ENCODE results near the gene PLAC1.

Gene PLAC1

DNA sequence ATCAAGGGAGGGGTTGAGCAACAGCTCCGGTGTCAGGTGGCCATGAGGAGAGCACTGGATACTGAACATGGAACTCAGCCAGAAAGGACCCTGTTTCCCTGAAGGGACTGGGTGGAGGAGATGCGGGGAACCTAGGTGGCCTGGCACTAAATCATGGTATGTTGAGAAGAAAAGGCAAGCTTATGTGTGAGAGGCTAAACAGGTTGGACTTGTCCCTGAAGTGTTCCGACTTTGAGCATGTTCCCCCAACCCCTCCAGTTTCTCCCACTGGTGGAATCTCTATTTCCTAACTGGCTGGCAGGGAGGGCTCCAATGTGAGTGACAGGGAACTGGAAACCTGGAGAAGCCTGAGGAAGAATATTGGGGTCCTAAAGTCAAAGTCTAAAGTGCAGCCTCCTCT lies 69.5 kb downstream of the PLAC1 start:
- no peak for DNase-seq (ENCODE audit: low read depth)

DNA sequence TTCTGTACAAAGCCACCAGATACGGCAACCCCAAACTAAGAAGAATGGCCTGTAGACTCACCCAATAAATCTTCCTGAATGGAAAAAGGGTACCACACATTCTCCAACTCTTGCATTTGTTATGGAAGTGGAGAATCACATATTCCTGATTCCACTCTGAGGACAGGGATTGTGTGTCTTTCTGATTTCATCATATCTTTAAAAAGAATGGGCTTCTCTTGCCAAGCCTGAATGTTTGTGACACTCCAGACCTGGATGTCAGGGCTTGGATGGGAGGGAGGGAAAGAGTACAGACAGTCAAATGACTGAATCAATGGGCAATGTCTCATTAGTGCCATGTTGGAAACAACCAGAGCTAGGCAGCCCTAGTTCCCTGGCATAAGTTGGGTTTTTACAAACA lies 77.4 kb downstream of the PLAC1 start:
- no peak for DNase-seq (ENCODE audit: low read depth)

DNA sequence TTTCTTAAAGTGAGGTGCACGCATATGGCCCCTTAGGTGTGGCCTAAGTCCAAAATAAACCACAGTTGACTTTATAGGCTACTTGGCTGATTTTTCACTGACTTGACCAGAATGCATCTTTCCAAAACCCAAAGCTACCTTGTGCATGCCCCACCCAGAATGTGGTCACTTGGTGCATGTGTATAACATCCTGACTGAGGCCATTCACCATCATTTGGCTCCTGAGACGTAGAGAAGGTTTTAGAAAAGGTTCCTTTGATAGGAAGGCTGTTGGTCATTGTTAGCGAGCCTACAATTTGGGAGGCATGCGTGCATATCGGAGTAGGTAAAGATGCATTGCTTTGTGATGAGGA lies 84.6 kb downstream of the PLAC1 start:
- no peak for DNase-seq (ENCODE audit: low read depth)

GRCh38 chrX:134572816-134573682 lies 85.2 kb downstream of the PLAC1 start:
- DNase-seq (ENCODE audit: low read depth), result no peak

- no peak for DNase-seq (ENCODE audit: low read depth)
Observed at GRCh38 chrX:134571796-134572195, 86.5 kb downstream of the PLAC1 start.

DNA sequence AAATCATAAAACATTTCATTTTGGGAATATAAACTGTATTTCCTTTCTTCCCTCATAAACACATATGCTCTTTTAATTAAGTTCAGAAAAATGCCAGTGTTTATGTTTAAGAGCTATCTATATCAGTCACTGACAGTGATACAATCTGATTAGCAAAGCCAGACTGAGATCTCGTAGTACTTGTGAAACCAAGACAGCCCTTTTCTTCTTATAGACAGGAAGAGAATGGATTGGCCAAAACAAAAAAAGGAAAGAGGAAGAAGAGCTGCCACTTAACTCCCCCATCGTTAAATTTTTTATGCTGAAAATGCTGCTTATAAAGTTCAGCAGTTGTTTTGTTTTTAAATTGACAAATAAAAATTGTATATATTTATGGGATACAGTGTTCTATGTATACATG lies 87.4 kb downstream of the PLAC1 start:
- no peak for DNase-seq (ENCODE audit: low read depth)

DNA sequence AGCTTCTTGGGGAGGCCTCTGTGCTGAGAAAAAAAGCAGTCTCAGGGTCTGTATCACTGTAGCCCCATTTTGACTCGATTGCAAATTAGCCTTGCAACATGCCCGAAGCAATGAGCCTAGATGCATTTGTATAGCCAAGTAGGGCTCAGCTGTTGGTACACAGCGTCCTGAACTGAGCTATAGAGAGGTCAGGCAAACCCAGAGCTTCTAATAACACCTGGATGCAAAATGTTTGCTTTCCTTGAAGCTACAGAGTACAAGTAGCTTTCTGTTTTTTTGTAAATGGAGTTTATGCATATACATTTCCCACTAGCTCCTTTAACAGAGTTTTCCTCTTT lies 87.8 kb downstream of the PLAC1 start:
- no peak for DNase-seq (ENCODE audit: low read depth)

DNA sequence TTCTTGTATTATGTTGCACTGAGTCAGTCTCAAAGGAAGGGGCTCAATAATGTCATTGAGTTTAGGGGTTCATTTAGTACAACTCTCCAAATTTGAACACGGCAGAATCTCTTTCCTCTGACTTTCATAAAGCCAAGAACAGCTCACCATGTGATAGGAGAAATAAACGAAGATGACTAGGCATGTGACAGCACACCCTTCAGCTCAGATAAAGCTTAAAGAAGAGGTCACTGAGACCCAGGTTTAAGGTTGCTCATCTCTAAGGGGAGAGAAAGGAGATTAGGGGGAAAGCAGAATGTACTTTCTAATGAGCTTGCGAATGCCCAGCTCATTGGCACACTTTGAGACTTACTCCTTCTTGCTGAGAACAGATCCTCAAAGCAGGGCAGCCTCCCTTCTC lies 89.0 kb downstream of the PLAC1 start:
- DNase-seq (ENCODE audit: low read depth), result no peak

GRCh38 chrX:134568285-134569016 lies 89.8 kb downstream of the PLAC1 start:
- DNase-seq (ENCODE audit: low read depth), result no peak

DNA sequence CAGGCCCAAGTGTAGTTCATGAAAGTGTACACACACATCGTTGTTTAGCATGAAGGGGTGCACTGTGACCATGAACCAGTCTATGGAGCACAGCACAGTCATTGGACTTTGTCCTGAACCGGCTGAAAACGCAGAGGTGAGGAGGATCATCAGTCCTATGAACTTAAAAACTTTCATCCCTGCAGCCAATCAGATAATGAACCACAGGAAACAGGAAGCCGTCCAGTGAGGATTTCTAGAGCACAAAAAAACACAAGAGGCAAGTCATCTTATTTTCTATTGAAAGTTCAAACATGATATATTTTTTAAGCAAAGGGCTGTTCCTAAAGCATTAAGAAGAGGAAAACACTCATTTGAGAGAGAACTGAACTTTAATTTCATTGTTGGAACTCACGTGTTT lies 91.8 kb downstream of the PLAC1 start:
- no peak for DNase-seq (ENCODE audit: low read depth)

DNA sequence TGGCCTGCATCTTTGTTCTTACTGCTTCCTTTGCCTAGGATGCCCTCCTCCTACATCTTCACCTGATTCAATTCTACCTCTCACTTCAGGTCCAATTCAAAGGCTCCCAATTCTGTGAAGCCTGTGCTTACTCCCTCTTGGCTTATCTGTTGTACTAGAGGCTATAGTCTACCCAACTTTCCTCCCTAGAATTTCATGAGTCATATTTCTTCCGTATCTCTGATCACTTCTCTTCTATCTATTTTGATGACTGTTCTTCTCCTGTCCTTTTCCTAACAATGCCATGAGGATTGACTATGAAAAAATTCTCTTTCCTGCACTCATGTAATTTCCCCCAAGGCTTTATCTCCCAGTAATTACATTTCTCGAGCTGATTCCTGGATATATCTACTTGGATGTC lies 96.3 kb downstream of the PLAC1 start:
- no peak for DNase-seq (ENCODE audit: low read depth)

DNA sequence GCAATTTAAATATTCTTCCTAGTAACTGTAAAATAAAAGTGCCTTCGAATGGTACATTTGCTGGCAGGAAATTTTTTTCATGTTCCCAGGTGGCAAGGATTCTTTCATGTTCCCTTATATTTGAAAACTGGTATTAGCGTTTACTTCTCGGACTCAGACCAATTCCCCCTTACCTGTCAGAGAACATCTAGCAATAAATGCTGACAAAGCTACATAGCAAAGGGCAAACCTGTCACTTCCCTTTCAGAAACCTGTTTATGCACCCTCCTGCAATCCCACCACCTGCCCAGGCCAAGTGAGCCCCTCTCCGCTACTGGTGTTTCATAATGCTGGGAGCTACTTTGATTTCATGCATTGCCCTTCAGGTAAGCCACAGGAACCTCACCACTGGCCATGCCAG lies 100.1 kb downstream of the PLAC1 start:
- no peak for DNase-seq (ENCODE audit: low read depth)

DNA sequence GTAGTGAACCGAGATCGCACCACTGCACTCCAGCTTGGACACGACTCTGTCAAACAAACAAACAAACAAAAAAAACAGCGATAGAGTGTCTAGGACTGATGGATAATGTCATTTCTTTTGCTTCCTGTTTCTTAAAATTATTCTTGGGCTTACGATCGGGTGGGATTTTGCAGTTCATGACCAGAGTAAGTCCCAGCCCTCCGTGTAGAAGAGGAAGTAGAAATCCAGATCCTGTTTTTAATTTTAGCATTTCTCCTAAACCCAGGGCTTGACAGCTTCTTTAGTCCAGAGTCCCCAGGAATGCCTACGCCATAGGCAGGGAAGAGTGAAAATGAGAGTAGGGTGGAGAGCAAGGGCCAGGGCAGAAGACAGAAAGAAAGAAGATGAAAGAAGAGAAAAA lies 104.0 kb downstream of the PLAC1 start:
- DNase-seq (ENCODE audit: low read depth), result no peak

GRCh38 chrX:134552351-134552750 lies 105.9 kb downstream of the PLAC1 start:
- no peak for DNase-seq (ENCODE audit: low read depth)

GRCh38 chrX:134551376-134552048 lies 106.8 kb downstream of the PLAC1 start:
- DNase-seq (ENCODE audit: low read depth), result no peak

DNA sequence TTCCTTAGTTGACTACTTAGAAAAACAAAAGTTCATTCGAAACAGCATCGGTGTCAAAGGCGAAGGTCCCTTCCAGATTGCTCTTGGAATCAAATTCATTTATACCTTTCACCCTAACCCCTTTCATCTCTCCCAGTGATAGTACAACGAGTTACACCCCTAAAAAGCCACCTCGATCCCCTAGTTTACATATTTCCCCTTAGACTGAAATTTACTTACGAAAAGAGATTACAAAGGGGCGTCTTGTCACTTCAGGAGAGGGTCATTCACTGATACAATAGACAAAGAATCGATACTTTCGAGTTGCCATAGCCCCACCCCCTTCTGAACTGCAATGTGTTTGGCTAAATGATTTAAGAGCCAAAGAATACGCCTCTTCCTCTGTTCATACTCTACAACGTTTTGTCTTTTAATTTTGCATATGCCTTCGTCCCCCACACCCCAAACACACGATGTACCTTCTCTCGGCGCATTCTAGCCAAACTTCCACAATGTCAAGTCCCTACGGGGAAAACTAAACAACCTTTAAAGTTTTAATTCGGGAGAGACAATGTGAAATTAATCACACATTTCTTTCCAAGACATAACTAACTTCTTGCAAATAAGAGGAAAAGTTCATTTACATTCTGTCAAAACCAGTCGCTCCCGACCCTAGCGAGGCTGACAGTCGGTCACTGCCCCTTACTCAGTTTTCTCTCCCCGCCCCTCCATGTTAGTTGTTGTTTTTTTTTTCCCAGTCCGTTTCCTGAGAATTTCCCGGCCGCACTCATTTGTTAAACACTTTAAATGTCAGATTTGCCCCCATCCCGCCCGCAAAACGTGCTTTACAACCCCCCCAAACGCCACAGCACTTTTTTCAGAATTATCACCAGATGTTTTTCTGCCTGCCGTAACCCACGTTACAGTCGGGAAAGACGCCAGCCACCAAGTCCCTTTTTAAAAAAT lies 109.7 kb downstream of the PLAC1 start:
- no peak for DNase-seq (ENCODE audit: low read depth)

DNA sequence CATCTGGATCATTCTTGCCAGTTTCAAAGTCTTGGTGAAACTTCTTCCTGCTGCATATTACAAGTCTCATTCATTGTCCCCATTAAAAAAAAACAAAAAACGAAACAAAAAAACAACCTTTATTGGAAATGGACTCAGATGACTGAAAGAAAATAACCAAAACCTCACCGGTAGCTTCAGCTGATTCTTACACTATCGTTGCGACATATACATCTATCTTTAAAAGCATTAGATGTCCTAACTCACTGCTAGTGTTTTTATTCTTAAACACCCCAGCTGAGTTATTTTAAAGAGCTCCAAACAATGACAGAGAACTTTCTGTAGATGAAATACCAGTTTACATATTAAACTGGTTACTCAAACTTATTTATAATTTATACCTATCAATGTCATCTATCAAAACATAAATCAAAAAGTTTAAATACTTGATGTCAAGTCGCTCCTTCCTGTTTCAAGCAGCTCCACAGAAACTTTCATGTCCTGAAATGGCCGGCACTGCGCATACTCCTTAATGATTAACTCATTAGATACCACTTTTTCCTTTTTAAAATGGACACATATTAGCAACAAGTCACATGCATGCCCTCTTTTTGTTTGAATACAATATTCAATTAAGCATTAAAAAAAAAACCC lies 111.1 kb downstream of the PLAC1 start:
- DNase-seq (ENCODE audit: low read depth), result no peak

DNA sequence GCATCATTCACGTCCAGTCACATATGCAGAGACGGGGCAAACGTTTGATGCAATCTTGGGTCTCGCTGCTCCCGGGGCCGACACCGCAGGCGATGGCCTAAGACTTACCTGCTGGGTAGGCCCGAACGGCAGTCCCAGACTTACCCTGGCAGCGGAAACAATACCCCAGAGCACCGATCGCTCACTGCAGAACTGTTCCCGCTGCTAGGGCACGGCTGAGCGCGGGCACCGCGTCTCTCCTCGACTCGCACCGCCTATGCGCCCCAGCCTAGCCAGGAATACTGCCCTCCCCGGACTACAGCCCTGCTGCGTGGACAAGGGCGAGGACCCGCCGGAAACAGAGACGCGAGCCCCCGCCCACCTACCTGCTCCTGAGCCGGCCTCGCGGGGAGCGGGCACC lies 112.1 kb downstream of the PLAC1 start:
- no peak for DNase-seq (ENCODE audit: low read depth)

DNA sequence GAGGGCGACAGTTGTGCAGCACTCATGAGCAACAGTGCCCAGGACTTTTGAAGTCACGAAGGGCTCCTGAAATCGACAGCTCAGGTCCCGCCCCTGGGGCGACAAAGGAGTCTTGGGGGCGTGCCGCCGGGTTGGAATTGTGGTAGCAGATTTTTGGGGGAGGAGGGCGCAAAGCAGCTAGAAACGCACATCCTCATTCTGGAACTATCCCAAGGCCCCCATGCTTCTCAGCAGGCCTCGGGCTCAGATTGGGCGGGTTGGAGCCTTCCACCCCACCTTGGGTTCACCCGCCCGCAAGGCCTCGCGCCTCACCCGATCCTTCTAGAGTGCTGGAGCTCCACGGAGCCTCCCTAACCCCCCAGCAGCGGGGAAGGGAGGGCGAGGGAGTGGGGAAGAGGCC lies 112.8 kb downstream of the PLAC1 start:
- DNase-seq (ENCODE audit: low read depth), result no peak

DNA sequence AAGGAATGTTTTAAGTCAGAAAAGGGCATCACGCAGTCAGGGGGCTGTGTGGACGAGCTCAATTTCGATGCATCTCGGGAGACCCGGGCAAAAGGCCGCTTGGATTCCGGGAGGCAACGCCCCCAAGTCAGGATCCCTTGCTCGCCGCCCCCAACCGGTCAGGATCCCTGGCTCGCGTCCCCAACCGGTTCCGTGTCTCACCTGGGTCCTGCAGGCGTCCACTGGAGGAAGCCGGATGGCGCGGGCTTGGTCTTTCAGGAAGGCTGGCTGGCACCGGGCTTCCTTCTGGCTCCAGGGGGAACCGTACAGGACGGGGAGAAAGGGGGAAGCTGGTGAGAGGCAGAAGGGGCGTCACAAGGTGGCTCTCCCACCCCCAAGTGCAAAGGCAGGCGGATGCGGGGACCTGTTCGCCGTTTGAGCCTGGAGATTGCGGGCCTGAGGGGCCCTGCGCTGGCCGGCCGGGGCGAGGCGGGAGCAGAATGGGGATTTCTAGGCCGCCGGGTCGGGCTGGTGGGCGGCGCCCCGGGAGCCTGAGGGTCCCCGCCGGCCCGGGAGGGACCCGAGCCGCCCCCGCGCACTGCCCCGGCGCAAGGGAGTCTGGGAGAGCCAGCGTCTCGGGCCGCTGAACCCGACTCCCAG lies 113.6 kb downstream of the PLAC1 start:
- DNase-seq (ENCODE audit: low read depth), result no peak

GRCh38 chrX:134544135-134544512 lies 114.1 kb downstream of the PLAC1 start:
- DNase-seq (ENCODE audit: low read depth), result no peak
